WERI-Rb-1 (cell line): ENCODE data around the gene KDM2B.

Experiments
- DNase-seq: peaks from one replicate; pipeline ENCODE4 v3.0.0-alpha.2; 2020
- H3K27ac ChIP-seq: fragments of 250-450 bp; sonication (Bioruptor Pico); 2 replicates; pipeline ENCODE4 v1.5.1; 2020; ENCODE audit warnings: mild to moderate bottlenecking, moderate library complexity
- H3K27me3 ChIP-seq: fragments of 250-450 bp; sonication (Bioruptor Pico); 2 replicates; pipeline ENCODE4 v1.5.1; 2021; ENCODE audit warnings: mild to moderate bottlenecking, low read depth, moderate library complexity; ENCODE audit not compliant: insufficient read depth, severe bottlenecking
- H3K36me3 ChIP-seq: fragments of 250-450 bp; sonication (Bioruptor Pico); 2 replicates; pipeline ENCODE4 v1.5.1; 2020; ENCODE audit warnings: mild to moderate bottlenecking, moderate library complexity
- H3K4me3 ChIP-seq: 2 replicates; pipeline ENCODE4 v1.5.1; 2011; ENCODE audit warnings: low read depth, mild to moderate bottlenecking, control low read depth, low read length
- H3K9me3 ChIP-seq: fragments of 250-450 bp; sonication (Bioruptor Pico); 2 replicates; pipeline ENCODE4 v1.5.1; 2021; ENCODE audit warnings: mild to moderate bottlenecking, moderate library complexity; ENCODE audit not compliant: severe bottlenecking
- CTCF ChIP-seq: IDR thresholded peaks from 2 replicates; pipeline ENCODE4 v1.5.1; 2011; ENCODE audit warnings: low read depth, mild to moderate bottlenecking, control low read depth, inconsistent platforms, low read length

Gene KDM2B

GRCh38 chr12:121561009-121561395 is 19.8 kb downstream of the KDM2B start:
- DNase-seq = no peak
- Histone ChIP-seq H3K27ac (no peak overlapping the region), H3K36me3 (no peaks in the 10 kb centered on the region), H3K4me3 (no peak overlapping the region), H3K9me3 (no peaks in the 10 kb centered on the region), H3K27me3 (no peaks in the 10 kb centered on the region)
- no peak for TF ChIP-seq CTCF

GRCh38 chr12:121560392-121561008 is 20.3 kb downstream of the KDM2B start:
- TF ChIP-seq CTCF = no peak
- H3K27me3 ChIP-seq = no peaks in the 10 kb centered on the region
- no peaks in the 10 kb centered on the region for H3K36me3 ChIP-seq
- H3K4me3 ChIP-seq = no peak overlapping the region
- no peak for DNase-seq
- no peaks in the 10 kb centered on the region for H3K9me3 ChIP-seq
- H3K27ac ChIP-seq = no peak overlapping the region

GRCh38 chr12:121558956-121559355 is 21.9 kb downstream of the KDM2B start:
- peak; percentile 43 for DNase-seq
- Histone ChIP-seq H3K36me3 (no peaks in the 10 kb centered on the region), H3K27me3 (no peaks in the 10 kb centered on the region), H3K9me3 (no peaks in the 10 kb centered on the region), H3K27ac (no peak overlapping the region), H3K4me3 (no peak overlapping the region)
- TF ChIP-seq CTCF = no peak

GRCh38 chr12:121550974-121551634 is 29.7 kb downstream of the KDM2B start:
- Histone ChIP-seq H3K27me3 (no peaks in the 10 kb centered on the region), H3K27ac (no peak overlapping the region), H3K36me3 (peaks cover 2% of the 10 kb centered on the region), H3K9me3 (no peaks in the 10 kb centered on the region), H3K4me3 (no peak overlapping the region)
- no peak for DNase-seq
- TF ChIP-seq CTCF = no peak

GRCh38 chr12:121549075-121549474 is 31.7 kb downstream of the KDM2B start:
- Histone ChIP-seq H3K36me3 (peaks cover 2% of the 10 kb centered on the region), H3K27me3 (no peaks in the 10 kb centered on the region)
- no peak for TF ChIP-seq CTCF

GRCh38 chr12:121545480-121545879 is 35.3 kb downstream of the KDM2B start:
- no peak overlapping the region for H3K4me3 ChIP-seq
- no peaks in the 10 kb centered on the region for H3K27me3 ChIP-seq
- no peaks in the 10 kb centered on the region for H3K9me3 ChIP-seq
- no peak for DNase-seq
- no peak overlapping the region for H3K27ac ChIP-seq
- TF ChIP-seq CTCF = no peak
- peaks cover 2% of the 10 kb centered on the region for H3K36me3 ChIP-seq

More at GRCh38 chr12:121549075-121549474, 31.7 kb downstream of the KDM2B start:
- Histone ChIP-seq H3K27ac (peak overlapping the region; percentile 34), H3K4me3 (no peak overlapping the region), H3K9me3 (no peaks in the 10 kb centered on the region)
- no peak for DNase-seq
